SU-DHL-6 (cell line): ENCODE results near the gene TFF2.

ENCODE experiments used
- H2AFZ ChIP-seq: fragments of 200-600 bp; sonication (generic); 2 replicates; pipeline ENCODE4 v1.6.1; 2014; ENCODE audit warnings: low read depth, mild to moderate bottlenecking, moderate library complexity, mixed read lengths, antibody characterized with exemption, low read length; ENCODE audit not compliant: severe bottlenecking
- H3F3A ChIP-seq: fragments of 200-600 bp; shearing (Covaris generic); 2 replicates; pipeline ENCODE4 v1.6.0; 2016; ENCODE audit warnings: antibody characterized with exemption, mild to moderate bottlenecking; ENCODE audit not compliant: insufficient read depth
- H3K27ac ChIP-seq: fragments of 200-600 bp; sonication (generic); 2 replicates; pipeline ENCODE4 v1.5.1; 2016; ENCODE audit warnings: low read depth, mild to moderate bottlenecking, low read length, moderate library complexity, mixed read lengths
- H3K27me3 ChIP-seq: fragments of 200-600 bp; sonication (generic), shearing (Covaris generic); 2 replicates; pipeline ENCODE4 v1.6.0; 2014; ENCODE audit warnings: mild to moderate bottlenecking, low read length
- H3K36me3 ChIP-seq: fragments of 200-600 bp; sonication (generic); 2 replicates; pipeline ENCODE4 v1.6.1; 2014; ENCODE audit warnings: mild to moderate bottlenecking, low read length, mixed read lengths
- H3K4me2 ChIP-seq: fragments of 300-600, 200-600 bp; shearing (Covaris generic), sonication (generic); 2 replicates; pipeline ENCODE4 v1.6.0; 2014; ENCODE audit warnings: low read length, low read depth, mild to moderate bottlenecking; ENCODE audit not compliant: poor library complexity, severe bottlenecking
- H3K4me3 ChIP-seq: fragments of 200-600 bp; sonication (generic); 2 replicates; pipeline ENCODE4 v1.5.1; 2014; ENCODE audit warnings: antibody characterized with exemption, low read length, mild to moderate bottlenecking, mixed read lengths; ENCODE audit not compliant: insufficient read depth, poor library complexity, severe bottlenecking
- H3K79me2 ChIP-seq: fragments of 200-600 bp; sonication (generic); 2 replicates; pipeline ENCODE4 v1.6.1; 2014; ENCODE audit warnings: mild to moderate bottlenecking, low read length, moderate library complexity; ENCODE audit not compliant: insufficient read depth
- H3K9ac ChIP-seq: fragments of 200-600 bp; sonication (generic); 2 replicates; pipeline ENCODE4 v1.7.0; 2014; ENCODE audit warnings: mild to moderate bottlenecking, low read length
- H3K9me2 ChIP-seq: fragments of 200-600 bp; sonication (generic); replicated peaks from 2 replicates; pipeline ENCODE4 v1.6.1; 2014; ENCODE audit warnings: low read length; ENCODE audit not compliant: insufficient read depth
- H3K9me3 ChIP-seq: fragments of 200-600 bp; sonication (generic); 2 replicates; pipeline ENCODE4 v1.6.1; 2014; ENCODE audit warnings: low read length, mixed read lengths; ENCODE audit not compliant: insufficient read depth
- H4K20me1 ChIP-seq: fragments of 200-600 bp; sonication (generic); 2 replicates; pipeline ENCODE4 v1.6.1; 2014; ENCODE audit warnings: low read depth, mild to moderate bottlenecking, antibody characterized with exemption, low read length, moderate library complexity, mixed read lengths
- EZH2phosphoT487 ChIP-seq: fragments of 200-600 bp; sonication (generic), shearing (Covaris generic); conservative IDR thresholded peaks from 2 replicates; pipeline ENCODE4 v1.6.1; 2018; ENCODE audit warnings: mild to moderate bottlenecking, antibody characterized with exemption, low read length, moderate library complexity, mixed read lengths
- TF ChIP-seq, protein P1 (sequence below): fragments of 200-600 bp; sonication (generic); IDR thresholded peaks from one replicate; pipeline ENCODE4 v1.5.1; 2017; ENCODE audit warnings: antibody characterized with exemption, mild to moderate bottlenecking, low read length, moderate library complexity; ENCODE audit not compliant: insufficient read depth, poor library complexity, severe bottlenecking

Gene TFF2

DNA sequence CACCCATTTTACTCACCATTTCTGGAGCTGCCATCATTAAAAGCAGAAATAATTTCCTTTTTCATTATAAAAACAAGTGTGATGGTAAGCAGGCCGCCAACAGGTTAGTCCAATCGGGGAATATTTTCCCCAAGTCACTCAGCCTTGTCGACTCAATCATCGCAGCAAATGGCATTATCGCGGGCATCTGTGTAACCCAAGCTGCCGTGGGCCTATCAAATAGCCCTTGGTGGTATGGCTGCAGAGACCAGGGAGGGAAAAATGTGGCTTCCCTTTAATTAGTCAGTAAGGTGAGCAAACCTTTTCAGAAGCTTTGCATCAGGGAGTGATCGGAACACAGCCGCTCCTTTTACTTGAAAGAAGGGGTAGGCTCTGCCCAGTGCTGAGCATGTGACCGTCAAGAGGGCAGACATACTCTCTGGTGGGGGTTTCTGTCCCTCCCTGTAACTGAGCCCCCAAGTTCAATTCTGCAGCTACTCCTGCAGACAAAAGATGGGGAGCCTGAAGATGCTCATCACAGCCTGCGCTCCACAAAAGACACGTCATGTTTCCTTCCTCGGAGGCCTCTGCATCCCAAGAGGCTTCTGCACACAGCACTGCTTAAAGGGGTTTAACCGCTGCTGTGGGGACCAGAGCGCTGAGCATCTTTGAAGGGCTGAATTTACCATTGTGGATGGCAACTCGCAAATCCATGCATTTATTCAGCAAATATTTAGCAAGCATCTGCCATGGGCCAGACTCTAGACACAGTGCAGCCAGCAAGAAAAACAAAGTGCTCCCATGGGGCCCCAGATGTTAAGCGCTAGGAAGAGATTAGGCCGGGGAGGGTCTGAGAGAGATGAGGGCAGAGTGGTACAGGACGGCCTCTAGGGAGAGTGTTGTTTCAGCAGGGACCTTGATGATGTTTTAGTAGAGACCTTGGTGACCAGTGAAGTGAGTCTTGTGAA is 46.3 kb upstream of the TFF2 start:
- Histone ChIP-seq H3K79me2 (no peaks in the 10 kb centered on the region), H3F3A (no peaks in the 10 kb centered on the region), H3K9ac (no peak overlapping the region), H4K20me1 (no peaks in the 10 kb centered on the region), H3K4me3 (no peak overlapping the region), H3K27me3 (no peaks in the 10 kb centered on the region), H3K9me2 (no peaks in the 10 kb centered on the region), H3K36me3 (no peaks in the 10 kb centered on the region), H3K27ac (no peak overlapping the region), H3K4me2 (no peak overlapping the region), H3K9me3 (peaks cover 5% of the 10 kb centered on the region; the same call in 1 of the 2 replicates), H2AFZ (no peak overlapping the region)
- no peak for TF ChIP-seq EZH2phosphoT487
- TF ChIP-seq, protein P1, sequence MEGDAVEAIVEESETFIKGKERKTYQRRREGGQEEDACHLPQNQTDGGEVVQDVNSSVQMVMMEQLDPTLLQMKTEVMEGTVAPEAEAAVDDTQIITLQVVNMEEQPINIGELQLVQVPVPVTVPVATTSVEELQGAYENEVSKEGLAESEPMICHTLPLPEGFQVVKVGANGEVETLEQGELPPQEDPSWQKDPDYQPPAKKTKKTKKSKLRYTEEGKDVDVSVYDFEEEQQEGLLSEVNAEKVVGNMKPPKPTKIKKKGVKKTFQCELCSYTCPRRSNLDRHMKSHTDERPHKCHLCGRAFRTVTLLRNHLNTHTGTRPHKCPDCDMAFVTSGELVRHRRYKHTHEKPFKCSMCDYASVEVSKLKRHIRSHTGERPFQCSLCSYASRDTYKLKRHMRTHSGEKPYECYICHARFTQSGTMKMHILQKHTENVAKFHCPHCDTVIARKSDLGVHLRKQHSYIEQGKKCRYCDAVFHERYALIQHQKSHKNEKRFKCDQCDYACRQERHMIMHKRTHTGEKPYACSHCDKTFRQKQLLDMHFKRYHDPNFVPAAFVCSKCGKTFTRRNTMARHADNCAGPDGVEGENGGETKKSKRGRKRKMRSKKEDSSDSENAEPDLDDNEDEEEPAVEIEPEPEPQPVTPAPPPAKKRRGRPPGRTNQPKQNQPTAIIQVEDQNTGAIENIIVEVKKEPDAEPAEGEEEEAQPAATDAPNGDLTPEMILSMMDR = no peak

DNA sequence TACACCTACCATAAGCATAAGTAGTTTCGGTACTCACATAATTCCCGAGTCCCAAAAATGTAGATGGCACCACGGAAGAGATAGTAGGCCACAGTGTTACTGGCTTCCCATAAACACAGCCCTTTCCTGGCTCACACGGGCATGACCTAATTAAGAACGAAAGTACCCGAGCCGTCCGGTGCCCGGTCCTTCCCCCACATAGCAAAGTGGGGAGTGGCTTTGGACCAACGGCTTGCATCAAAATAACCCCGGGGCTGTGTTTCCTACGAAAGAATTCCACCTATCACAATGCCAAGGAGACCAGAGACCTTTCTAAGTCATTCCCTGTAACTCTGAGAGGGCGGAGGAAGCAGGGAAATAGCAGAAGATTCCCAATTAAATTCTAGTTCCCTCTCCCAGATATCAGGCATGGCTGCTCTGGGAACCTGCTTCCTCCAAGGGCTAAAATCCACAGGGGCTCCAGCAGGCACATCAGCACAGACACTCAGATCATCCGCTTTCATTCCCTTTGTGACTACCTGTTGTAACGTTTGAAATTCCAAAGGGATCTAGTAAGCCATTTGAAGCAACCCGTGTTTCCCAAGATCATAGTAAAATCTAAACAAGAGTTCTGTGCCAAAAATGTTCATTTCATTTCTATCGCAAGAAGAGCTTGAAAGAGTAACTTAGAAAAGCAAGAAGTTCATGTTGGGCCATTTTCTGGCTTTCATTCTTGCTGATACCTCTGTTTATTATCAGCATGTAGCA is 45.3 kb upstream of the TFF2 start, which contains the start of gene TMPRSS3:
TMPRSS3 (minus strand) TSS at position 148 of the 747 bp plus-strand sequence. CDS start 635 bp downstream, outside the sequence.
- Histone ChIP-seq H3F3A (no peaks in the 10 kb centered on the region), H3K79me2 (no peaks in the 10 kb centered on the region), H2AFZ (no peak within 1 kb of the TSS), H3K27ac (no peak within 1 kb of the TSS), H3K4me3 (no peak within 1 kb of the TSS), H3K36me3 (no peaks in the 10 kb centered on the region), H3K9me3 (no peaks in the 10 kb centered on the region), H3K27me3 (no peaks in the 10 kb centered on the region), H3K9me2 (no peaks in the 10 kb centered on the region), H4K20me1 (no peaks in the 10 kb centered on the region), H3K9ac (no peak within 1 kb of the TSS), H3K4me2 (no peak within 1 kb of the TSS)
- TF ChIP-seq, protein P1 = no peak
- no peak for TF ChIP-seq EZH2phosphoT487

DNA sequence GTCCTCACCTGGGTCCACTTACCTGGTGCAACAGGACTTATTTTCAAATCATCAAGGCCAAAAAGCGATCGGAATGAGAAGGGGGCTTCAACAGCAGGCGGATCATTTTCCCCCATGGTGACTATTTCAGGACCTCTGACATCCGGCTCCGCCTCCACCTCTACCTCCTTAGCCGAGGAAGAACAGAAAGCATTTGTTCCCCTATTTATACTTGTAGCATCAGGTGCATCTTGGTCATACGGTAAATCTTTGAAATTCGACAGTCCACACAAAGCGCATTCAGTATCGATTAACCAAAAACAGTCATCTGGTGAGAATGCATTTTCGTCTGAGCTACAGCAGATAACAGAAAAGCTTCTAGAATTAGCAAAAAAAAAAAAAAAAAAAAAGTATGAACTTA is 44.5 kb upstream of the TFF2 start:
- no peaks in the 10 kb centered on the region for H4K20me1 ChIP-seq
- no peaks in the 10 kb centered on the region for H3K27me3 ChIP-seq
- no peaks in the 10 kb centered on the region for H3K9me3 ChIP-seq
- no peak overlapping the region for H3K4me2 ChIP-seq
- no peaks in the 10 kb centered on the region for H3K79me2 ChIP-seq
- H3K4me3 ChIP-seq = no peak overlapping the region
- no peak overlapping the region for H3K9ac ChIP-seq
- no peak overlapping the region for H2AFZ ChIP-seq
- H3K27ac ChIP-seq = no peak overlapping the region
- no peak for TF ChIP-seq EZH2phosphoT487
- TF ChIP-seq, protein P1 = no peak
- H3K36me3 ChIP-seq = no peaks in the 10 kb centered on the region
- H3K9me2 ChIP-seq = no peaks in the 10 kb centered on the region
- H3F3A ChIP-seq = no peaks in the 10 kb centered on the region
